Brain pericyte (primary cell): Measurements from ENCODE around the gene PCDHGB4.
"Not testable (repeated sequence)": the region's sequence is repeated elsewhere in the genome, so short reads cannot be mapped to it uniquely, and the experiment has no call there.

Experiments used
- DNase-seq: peaks from one replicate; pipeline ENCODE4 v3.0.0-alpha.2; 2012; ENCODE audit warnings: low read depth, low spot score

Gene PCDHGB4

GRCh38 chr5:141387557-141388311 is at the start of gene PCDHGB4:
PCDHGB4 (plus strand) TSS chr5:141387698; CDS start chr5:141387885, 187 bp downstream.
- not testable (repeated sequence) for DNase-seq

GRCh38 chr5:141338538-141339306 is 48.8 kb upstream of the PCDHGB4 start, which contains the start of gene PCDHGA2:
PCDHGA2 (plus strand) TSS chr5:141338760.
- no peak for DNase-seq

GRCh38 chr5:141340781-141341354 is 46.6 kb upstream of the PCDHGB4 start:
- DNase-seq, result not testable (repeated sequence)

- no peak for DNase-seq
Observed at GRCh38 chr5:141342773-141343172, 44.7 kb upstream of the PCDHGB4 start.

GRCh38 chr5:141343242-141343952 is 44.1 kb upstream of the PCDHGB4 start, which contains the start of gene PCDHGA3:
PCDHGA3 (plus strand) TSS chr5:141343829; CDS start chr5:141344034, 205 bp downstream.
- DNase-seq, result no peak

GRCh38 chr5:141343953-141344463 is 43.5 kb upstream of the PCDHGB4 start:
- no peak for DNase-seq

GRCh38 chr5:141345327-141345726 is 42.2 kb upstream of the PCDHGB4 start:
- DNase-seq, result no peak

- not testable (repeated sequence) for DNase-seq
Observed at GRCh38 chr5:141346017-141346416, 41.5 kb upstream of the PCDHGB4 start.

GRCh38 chr5:141349917-141350619 is 37.4 kb upstream of the PCDHGB4 start, which contains the start of gene PCDHGB1:
PCDHGB1 (plus strand) TSS chr5:141350099; CDS start chr5:141350261, 162 bp downstream.
- DNase-seq, result no peak

- no peak for DNase-seq
Observed at GRCh38 chr5:141351591-141351990, 35.9 kb upstream of the PCDHGB4 start.

- DNase-seq, result no peak
Observed at GRCh38 chr5:141354900-141355469, 32.5 kb upstream of the PCDHGB4 start, which contains the start of gene PCDHGA4. PCDHGA4 (plus strand) TSS chr5:141355021; CDS start chr5:141355108, 87 bp downstream.

- DNase-seq, result no peak
Observed at GRCh38 chr5:141355641-141356040, 31.9 kb upstream of the PCDHGB4 start.

GRCh38 chr5:141356133-141356532 is 31.4 kb upstream of the PCDHGB4 start:
- no peak for DNase-seq

- no peak for DNase-seq
Observed at GRCh38 chr5:141356950-141357349, 30.5 kb upstream of the PCDHGB4 start.

- no peak for DNase-seq
Observed at GRCh38 chr5:141359790-141360426, 27.6 kb upstream of the PCDHGB4 start, which contains the start of gene PCDHGB2. PCDHGB2 (plus strand) TSS chr5:141359994; CDS start chr5:141360136, 142 bp downstream.

GRCh38 chr5:141360685-141361084 is 26.8 kb upstream of the PCDHGB4 start:
- DNase-seq, result no peak

GRCh38 chr5:141362719-141363118 is 24.8 kb upstream of the PCDHGB4 start:
- DNase-seq, result no peak

GRCh38 chr5:141363952-141364660 is 23.4 kb upstream of the PCDHGB4 start, which contains the start of gene PCDHGA5:
PCDHGA5 (plus strand) TSS chr5:141364162; CDS start chr5:141364331, 169 bp downstream.
- no peak for DNase-seq
